ENCODE measurements around the gene GIGYF2.
"Not testable (repeated sequence)": the region's sequence is repeated elsewhere in the genome, so short reads cannot be mapped to it uniquely, and the experiment has no call there.

GIGYF2 gene, protein sequence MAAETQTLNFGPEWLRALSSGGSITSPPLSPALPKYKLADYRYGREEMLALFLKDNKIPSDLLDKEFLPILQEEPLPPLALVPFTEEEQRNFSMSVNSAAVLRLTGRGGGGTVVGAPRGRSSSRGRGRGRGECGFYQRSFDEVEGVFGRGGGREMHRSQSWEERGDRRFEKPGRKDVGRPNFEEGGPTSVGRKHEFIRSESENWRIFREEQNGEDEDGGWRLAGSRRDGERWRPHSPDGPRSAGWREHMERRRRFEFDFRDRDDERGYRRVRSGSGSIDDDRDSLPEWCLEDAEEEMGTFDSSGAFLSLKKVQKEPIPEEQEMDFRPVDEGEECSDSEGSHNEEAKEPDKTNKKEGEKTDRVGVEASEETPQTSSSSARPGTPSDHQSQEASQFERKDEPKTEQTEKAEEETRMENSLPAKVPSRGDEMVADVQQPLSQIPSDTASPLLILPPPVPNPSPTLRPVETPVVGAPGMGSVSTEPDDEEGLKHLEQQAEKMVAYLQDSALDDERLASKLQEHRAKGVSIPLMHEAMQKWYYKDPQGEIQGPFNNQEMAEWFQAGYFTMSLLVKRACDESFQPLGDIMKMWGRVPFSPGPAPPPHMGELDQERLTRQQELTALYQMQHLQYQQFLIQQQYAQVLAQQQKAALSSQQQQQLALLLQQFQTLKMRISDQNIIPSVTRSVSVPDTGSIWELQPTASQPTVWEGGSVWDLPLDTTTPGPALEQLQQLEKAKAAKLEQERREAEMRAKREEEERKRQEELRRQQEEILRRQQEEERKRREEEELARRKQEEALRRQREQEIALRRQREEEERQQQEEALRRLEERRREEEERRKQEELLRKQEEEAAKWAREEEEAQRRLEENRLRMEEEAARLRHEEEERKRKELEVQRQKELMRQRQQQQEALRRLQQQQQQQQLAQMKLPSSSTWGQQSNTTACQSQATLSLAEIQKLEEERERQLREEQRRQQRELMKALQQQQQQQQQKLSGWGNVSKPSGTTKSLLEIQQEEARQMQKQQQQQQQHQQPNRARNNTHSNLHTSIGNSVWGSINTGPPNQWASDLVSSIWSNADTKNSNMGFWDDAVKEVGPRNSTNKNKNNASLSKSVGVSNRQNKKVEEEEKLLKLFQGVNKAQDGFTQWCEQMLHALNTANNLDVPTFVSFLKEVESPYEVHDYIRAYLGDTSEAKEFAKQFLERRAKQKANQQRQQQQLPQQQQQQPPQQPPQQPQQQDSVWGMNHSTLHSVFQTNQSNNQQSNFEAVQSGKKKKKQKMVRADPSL (N-terminal part only)

GRCh38 chr2:232697059-232697806 is at the start of gene GIGYF2:
Gene GIGYF2 (plus strand): TSS chr2:232697331. CDS start chr2:232735198, 37,867 bp downstream.
- peak; percentile 42 for FAIRE-seq

DNA sequence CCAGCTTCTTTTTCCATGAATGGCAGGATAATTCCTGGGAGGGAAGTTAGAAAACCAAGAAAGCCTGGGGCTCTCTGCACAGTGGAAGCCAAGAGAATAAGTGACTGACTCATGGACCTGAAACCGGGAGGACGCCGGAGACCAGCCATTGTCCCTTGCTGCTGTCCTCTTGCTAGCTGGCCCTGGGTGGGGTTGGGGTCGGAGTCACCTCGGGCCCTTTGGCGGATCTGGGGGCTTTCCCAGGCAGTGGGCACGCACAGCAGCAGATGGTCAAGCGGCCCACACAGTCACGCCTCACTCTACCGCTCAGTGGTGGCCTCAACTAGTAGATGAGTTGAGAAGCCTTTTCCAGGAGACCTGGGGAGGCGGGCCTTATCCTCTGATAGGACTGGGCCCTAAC is 48.1 kb upstream of the GIGYF2 start:
- no peak for FAIRE-seq

DNA sequence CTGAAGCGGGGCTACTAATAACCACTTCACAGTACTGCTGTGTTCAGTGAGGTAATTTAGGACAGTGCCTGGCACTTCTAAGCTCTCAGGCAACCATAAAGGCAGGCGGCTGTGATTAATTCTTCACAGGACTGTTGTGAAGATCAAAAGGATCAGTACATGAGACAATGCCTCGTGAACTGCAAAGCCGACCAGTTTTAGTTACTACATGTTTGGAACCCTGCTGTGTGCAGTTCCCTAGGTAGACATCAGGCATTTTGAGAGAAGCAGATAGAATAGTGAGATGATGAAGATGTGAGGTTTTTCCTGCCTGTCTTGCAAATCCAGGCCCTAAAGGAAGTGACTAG is 44.7 kb upstream of the GIGYF2 start:
- FAIRE-seq, result no peak

DNA sequence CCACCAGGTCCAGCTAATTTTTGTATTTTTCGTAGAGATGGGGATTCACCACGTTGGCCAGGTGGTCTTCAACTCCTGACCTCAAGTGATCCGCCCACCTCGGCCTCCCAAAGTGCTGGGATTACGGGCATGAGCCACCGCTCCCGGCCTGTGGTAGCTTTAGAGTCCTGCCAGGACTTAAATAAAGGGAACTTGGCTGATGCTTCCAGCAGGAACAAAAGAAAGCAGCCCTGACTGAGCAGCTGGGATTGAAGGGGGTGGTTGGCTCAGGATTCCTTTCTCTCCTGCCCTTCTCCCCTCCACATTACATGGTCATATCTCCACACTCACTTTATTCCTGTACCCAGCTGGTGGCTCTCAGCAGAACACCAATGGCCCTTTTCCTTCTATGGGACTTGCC is 43.7 kb upstream of the GIGYF2 start:
- FAIRE-seq, result no peak

- FAIRE-seq, result no peak
Measured at GRCh38 chr2:232655392-232655791, 41.7 kb upstream of the GIGYF2 start.

GRCh38 chr2:232658217-232658785 is 38.8 kb upstream of the GIGYF2 start:
- FAIRE-seq, result no peak

- no peak for FAIRE-seq
Measured at GRCh38 chr2:232659359-232659758, 37.8 kb upstream of the GIGYF2 start.

DNA sequence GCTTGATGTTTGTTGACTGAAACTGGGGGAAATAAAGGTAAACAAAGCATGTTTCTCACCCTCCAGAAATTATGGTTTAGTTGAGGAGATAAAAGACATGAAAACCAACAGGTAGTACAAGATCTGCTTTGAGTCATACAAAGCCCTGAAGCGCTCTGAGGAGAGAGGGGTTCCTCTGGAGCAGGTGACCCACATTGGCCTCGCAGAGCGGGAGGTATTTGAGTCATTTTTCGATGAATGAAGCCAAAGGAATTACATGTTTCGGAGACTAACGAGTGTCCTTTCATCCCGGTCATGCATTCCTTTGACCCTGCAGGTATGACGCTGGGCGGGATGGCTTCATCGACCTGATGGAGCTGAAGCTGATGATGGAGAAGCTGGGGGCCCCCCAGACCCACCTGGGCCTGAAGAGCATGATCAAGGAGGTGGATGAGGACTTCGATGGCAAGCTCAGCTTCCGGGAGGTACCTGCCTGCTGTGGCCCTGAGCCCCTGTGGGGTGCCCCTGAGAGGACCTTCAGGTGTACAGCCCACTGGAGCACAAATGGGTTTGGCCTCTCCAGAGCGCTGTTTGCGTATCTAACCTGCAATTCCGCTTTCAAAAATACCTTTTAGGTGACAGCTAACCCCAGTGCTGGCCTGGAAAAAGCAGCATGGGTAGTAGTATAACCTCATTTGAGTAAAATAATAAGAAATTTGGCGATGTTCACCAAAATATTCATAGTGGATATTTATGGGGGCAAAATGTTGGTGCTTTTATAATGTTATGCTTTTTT is 34.5 kb upstream of the GIGYF2 start:
- FAIRE-seq, result no peak

DNA sequence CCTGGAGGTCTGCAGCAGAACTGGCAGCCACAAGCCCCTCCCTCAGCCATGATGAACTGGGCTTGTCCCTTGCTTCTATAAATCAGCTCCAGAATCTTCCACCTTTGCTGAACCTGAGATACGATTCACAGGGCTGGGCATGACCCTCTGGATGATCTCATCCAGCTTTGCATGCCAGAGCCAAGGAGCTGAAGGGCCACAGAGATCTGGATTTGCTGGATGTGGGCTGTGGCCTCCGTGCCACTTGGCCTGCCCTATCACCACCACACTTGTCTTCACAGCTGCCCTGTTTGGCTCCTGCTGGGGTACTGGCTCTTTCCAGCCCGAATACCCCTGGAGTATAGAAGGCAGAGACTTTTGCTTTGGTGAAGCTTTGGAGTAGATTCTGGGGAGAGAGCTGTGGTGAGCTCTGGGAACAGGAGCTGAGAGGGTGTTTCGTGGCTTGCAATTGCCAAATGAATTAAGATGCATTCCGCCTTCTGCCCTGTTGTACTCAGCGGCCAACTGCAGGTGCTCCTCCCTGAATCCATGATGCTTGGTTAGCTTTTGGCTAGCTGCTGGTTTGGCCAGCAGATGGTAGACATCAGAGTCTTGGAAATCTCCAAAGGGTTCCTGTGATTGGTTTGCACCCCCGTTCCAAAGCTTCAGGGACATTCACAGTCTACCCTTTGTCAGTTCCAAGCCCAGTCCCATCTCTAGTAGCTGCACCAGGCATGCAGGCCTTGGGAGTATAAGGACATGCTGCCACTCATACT is 30.9 kb upstream of the GIGYF2 start:
- FAIRE-seq, result no peak

GRCh38 chr2:232667989-232668583 is 29.0 kb upstream of the GIGYF2 start:
- no peak for FAIRE-seq

GRCh38 chr2:232668805-232669444 is 28.2 kb upstream of the GIGYF2 start:
- no peak for FAIRE-seq

- no peak for FAIRE-seq
Measured at GRCh38 chr2:232672588-232672987, 24.5 kb upstream of the GIGYF2 start.

DNA sequence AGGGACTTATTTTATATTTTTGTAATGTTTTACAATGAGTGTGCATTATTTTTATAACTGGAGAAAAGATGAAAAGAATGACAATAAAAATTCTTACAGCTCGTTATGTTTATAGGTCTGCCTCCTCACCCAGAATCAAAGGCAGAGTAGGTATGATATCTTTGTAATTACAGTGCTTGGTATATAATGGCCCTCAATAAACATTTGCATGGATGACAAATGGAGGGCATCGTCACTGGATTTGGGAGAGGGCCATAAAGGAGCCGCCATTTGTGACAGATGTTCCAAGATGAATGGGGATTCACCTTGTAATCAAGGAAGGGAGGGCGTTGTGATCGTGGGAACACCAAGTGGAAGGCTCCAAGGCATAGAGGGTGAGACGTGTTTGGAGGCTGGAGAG is 22.6 kb upstream of the GIGYF2 start:
- FAIRE-seq, result no peak

GRCh38 chr2:232675381-232675780 is 21.8 kb upstream of the GIGYF2 start:
- no peak for FAIRE-seq

DNA sequence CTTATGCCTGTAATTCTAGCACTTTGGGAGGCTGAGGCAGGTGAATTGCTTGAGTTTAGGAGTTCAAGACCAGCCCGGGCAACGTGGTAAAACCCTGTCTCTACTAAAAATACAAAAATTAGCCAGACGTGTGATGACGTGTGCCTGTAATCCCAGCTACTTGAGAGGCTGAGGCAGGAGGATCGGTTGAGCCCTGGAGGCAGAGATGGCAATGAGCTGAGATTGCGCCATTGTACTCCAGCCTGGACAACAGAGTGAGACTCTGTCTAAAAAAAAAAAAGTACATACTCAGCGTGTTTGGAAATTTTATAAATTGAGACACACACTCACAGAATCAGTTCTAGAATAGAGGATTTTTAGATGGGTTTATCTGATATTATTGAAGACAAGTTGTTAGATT is 17.1 kb upstream of the GIGYF2 start:
- FAIRE-seq, result no peak

- FAIRE-seq, result no peak
Measured at GRCh38 chr2:232681527-232681926, 15.6 kb upstream of the GIGYF2 start.

- no peak for FAIRE-seq
Measured at GRCh38 chr2:232683368-232683767, 13.8 kb upstream of the GIGYF2 start.

DNA sequence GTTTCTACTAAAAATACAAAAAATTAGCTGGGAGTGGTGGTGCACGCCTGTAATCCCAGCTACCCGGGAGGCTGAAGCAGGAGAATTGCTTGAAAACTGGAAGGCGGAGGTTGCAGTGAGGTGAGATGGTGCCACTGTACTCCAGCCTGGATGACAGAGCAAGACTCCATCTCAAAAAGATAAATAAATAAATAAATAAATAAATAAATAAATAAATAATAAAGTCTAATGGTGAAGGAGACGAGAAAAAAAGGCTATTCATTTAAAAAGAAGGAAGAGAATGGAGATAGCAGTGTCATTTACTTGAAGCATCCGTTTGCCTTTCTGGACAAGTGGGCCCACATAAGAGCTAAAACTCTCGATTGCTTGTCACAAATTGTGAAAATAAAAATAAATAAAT is 11.7 kb upstream of the GIGYF2 start:
- FAIRE-seq, result not testable (repeated sequence)

- FAIRE-seq, result no peak
Measured at GRCh38 chr2:232687382-232688160, 9.6 kb upstream of the GIGYF2 start.
